HCT116 (cell line): ENCODE results near the gene ZGPAT. TPM values are rescaled to one million over a fixed set of nuclear protein-coding genes. Genes with fewer than 3 reads are reported as not detected.

Experiments
- ATAC-seq: fragments of 200-7000 bp; cut with Tn5 transposase; 2 replicates; pipeline ENCODE4 v1.9.1; 2020; ENCODE audit warnings: mild to moderate bottlenecking, moderate library complexity
- BruUV-seq: library from RNA; stranded (reverse); fragments of 400-500 nt; replicated peaks from 2 replicates; lab custom pipeline; 2021; lab: Mats Ljungman, UMichigan
- CTCF ChIA-PET: fragments of 300-600 bp; sonication (Branson Sonifier 250); formaldehyde crosslinking; loops from one replicate; lab custom pipeline; 2021; ENCODE audit warnings: antibody characterized with exemption; lab: Charles Lee
- POLR2A ChIA-PET: fragments of 300-600, 350-600 bp; sonication (Branson Sonifier 250); formaldehyde crosslinking; loops from one replicate; lab custom pipeline; 2021; ENCODE audit warnings: antibody characterized with exemption; lab: Charles Lee
- RAD21 ChIA-PET, 2 experiments: fragments of 300-600 bp; sonication (Branson Sonifier 250); formaldehyde crosslinking; loops; one replicate each; lab custom pipeline; 2023; ENCODE audit warnings: low total read pairs in 2 of 2; ENCODE audit not compliant: uncharacterized antibody in 2 of 2, unreplicated experiment in 2 of 2, low non-redundant PET in 1 of 2; lab: Charles Lee
- DNase-seq: peaks from one replicate; pipeline ENCODE4 v3.0.0-alpha.2; 2010; ENCODE audit warnings: low read depth, low spot score
- H2AFZ ChIP-seq: fragments of 200-600 bp; shearing (Covaris generic), sonication (generic); 2 replicates; pipeline ENCODE4 v1.6.1; 2017; ENCODE audit warnings: low read depth, mixed run types, mixed read lengths, antibody characterized with exemption, low read length; ENCODE audit not compliant: poor library complexity, severe bottlenecking
- H3K27ac ChIP-seq: 2 replicates; pipeline ENCODE4 v1.5.1; 2012; ENCODE audit warnings: low read depth, low read length
- H3K27me3 ChIP-seq: fragments of 200-600 bp; sonication (generic); 2 replicates; pipeline ENCODE4 v1.6.1; 2016; ENCODE audit warnings: mixed run types, low read length, mixed read lengths; ENCODE audit not compliant: insufficient read depth
- H3K36me3 ChIP-seq, 2 experiments: fragments of 200-500 bp in 1 of 2; fragments of 200-600 bp in 1 of 2; sonication (Bioruptor generic) in 1 of 2; sonication (generic) in 1 of 2; 2 replicates each; pipeline versions ENCODE4 v1.5.1 to v1.6.1; 2014 to 2016; ENCODE audit warnings: low read length in 2 of 2, inconsistent platforms in 1 of 2, mixed read lengths in 1 of 2, mixed run types in 1 of 2; ENCODE audit not compliant: insufficient read depth in 2 of 2, control insufficient read depth in 1 of 2
- H3K4me1 ChIP-seq, 2 experiments: fragments of 200-600 bp in 1 of 2; sonication (generic) in 1 of 2; 2 replicates each; pipeline versions ENCODE4 v1.5.1 to v1.6.1; 2012 to 2017; ENCODE audit warnings: low read length in 2 of 2, inconsistent platforms in 1 of 2, mild to moderate bottlenecking in 1 of 2, mixed read lengths in 1 of 2, mixed run types in 1 of 2, moderate library complexity in 1 of 2; ENCODE audit not compliant: insufficient read depth in 2 of 2, control insufficient read depth in 1 of 2
- H3K4me2 ChIP-seq: fragments of 200-600 bp; sonication (generic); 2 replicates; pipeline ENCODE4 v1.6.1; 2017; ENCODE audit warnings: mixed run types, low read length, mixed read lengths
- H3K4me3 ChIP-seq, 2 experiments: fragments of 200-600 bp in 1 of 2; sonication (generic) in 1 of 2; replicated peaks in 1 of 2; 2 replicates each; pipeline ENCODE4 v1.5.1; 2011 to 2016; ENCODE audit warnings: low read length in 2 of 2, control low read depth in 1 of 2, low read depth in 1 of 2, mild to moderate bottlenecking in 1 of 2, mixed read lengths in 1 of 2, mixed run types in 1 of 2
- H3K79me2 ChIP-seq: fragments of 200-600 bp; sonication (generic); 2 replicates; pipeline ENCODE4 v1.6.1; 2017; ENCODE audit warnings: mild to moderate bottlenecking, mixed run types, low read length, moderate library complexity, mixed read lengths; ENCODE audit not compliant: insufficient read depth
- H3K9ac ChIP-seq: fragments of 200-600 bp; sonication (generic); 2 replicates; pipeline ENCODE4 v1.6.1; 2016; ENCODE audit warnings: low read length, mixed read lengths
- H3K9me2 ChIP-seq: fragments of 200-600 bp; sonication (generic), shearing (Covaris generic); 2 replicates; pipeline ENCODE4 v1.6.1; 2017; ENCODE audit warnings: mixed run types, mild to moderate bottlenecking, moderate library complexity; ENCODE audit not compliant: insufficient read depth
- H3K9me3 ChIP-seq, 2 experiments: fragments of 200-500 bp in 1 of 2; fragments of 200-600 bp in 1 of 2; sonication (Bioruptor generic) in 1 of 2; sonication (generic) in 1 of 2; 2 replicates each; pipeline ENCODE4 v1.6.1; 2014 to 2017; ENCODE audit warnings: low read length in 2 of 2, mixed read lengths in 2 of 2, inconsistent platforms in 1 of 2, low read depth in 1 of 2, mild to moderate bottlenecking in 1 of 2, mixed run types in 1 of 2, moderate library complexity in 1 of 2; ENCODE audit not compliant: control insufficient read depth in 1 of 2, insufficient read depth in 1 of 2
- H4K20me1 ChIP-seq: fragments of 200-600 bp; sonication (generic), shearing (Covaris generic); 2 replicates; pipeline ENCODE4 v1.6.1; 2017; ENCODE audit warnings: mixed run types, mild to moderate bottlenecking, moderate library complexity; ENCODE audit not compliant: insufficient read depth
- ATF3 ChIP-seq: IDR thresholded peaks from 2 replicates; pipeline ENCODE4 v1.6.1; 2012
- CBX3 ChIP-seq: IDR thresholded peaks from 2 replicates; pipeline ENCODE4 v1.6.1; 2012; ENCODE audit warnings: low read depth
- CTCF ChIP-seq, 3 experiments: fragments of 200-600 bp in 1 of 3; sonication (generic) in 1 of 3; IDR thresholded peaks in 2 of 3; conservative IDR thresholded peaks in 1 of 3; 2 replicates each; pipeline ENCODE4 v1.5.1; 2012 to 2017; ENCODE audit warnings: low read depth in 2 of 3, low read length in 2 of 3, antibody characterized with exemption in 1 of 3, borderline replicate concordance in 1 of 3, control low read depth in 1 of 3, mild to moderate bottlenecking in 1 of 3, mixed read lengths in 1 of 3, mixed run types in 1 of 3, moderate library complexity in 1 of 3; ENCODE audit not compliant: insufficient read depth in 1 of 3
- EGR1 ChIP-seq: IDR thresholded peaks from 2 replicates; pipeline ENCODE4 v1.6.1; 2012; ENCODE audit warnings: low read depth
- JUND ChIP-seq: IDR thresholded peaks from 2 replicates; pipeline ENCODE4 v1.6.1; 2012
- SRF ChIP-seq: IDR thresholded peaks from 2 replicates; pipeline ENCODE4 v1.6.1; 2012; ENCODE audit warnings: low read depth
- TCF7L2 ChIP-seq: IDR thresholded peaks from 2 replicates; pipeline ENCODE4 v1.7.0; 2011; ENCODE audit warnings: borderline replicate concordance, inconsistent platforms; ENCODE audit not compliant: insufficient read depth, insufficient read length; ENCODE audit errors: extremely low read depth
- YY1 ChIP-seq: IDR thresholded peaks from 2 replicates; pipeline ENCODE4 v1.6.1; 2011; ENCODE audit warnings: low read length, low read depth, moderate library complexity, mild to moderate bottlenecking; ENCODE audit not compliant: insufficient replicate concordance; ENCODE audit errors: extremely low read depth
- ZBTB33 ChIP-seq: IDR thresholded peaks from 2 replicates; pipeline ENCODE4 v1.6.1; 2011; ENCODE audit warnings: mild to moderate bottlenecking, low read length, moderate library complexity; ENCODE audit not compliant: insufficient replicate concordance; ENCODE audit errors: extremely low read depth
- intact Hi-C: fragments of 100-400 bp; cut with micrococcal nuclease; formaldehyde crosslinking; loops from 2 replicates; pipeline ENCODE4 v1.10.0; 2022
- total RNA-seq: library from RNA; stranded (reverse); gene quantifications from one replicate; pipeline ENCODE4 v1.2.1, GENCODE V29; 2021; ENCODE audit not compliant: unreplicated experiment

ZGPAT gene
- total RNA-seq, 1 experiment from 2014 or later: 30.6 TPM

GRCh38 chr20:63693083-63693732 lies 14.6 kb upstream of the ZGPAT start:
- H3K4me2 ChIP-seq: no peak overlapping the region
- BruUV-seq: no TSS peak
- no peaks in the 10 kb centered on the region for H3K9me3 ChIP-seq
- H3K27me3 ChIP-seq: no peaks in the 10 kb centered on the region
- ChIA-PET POLR2A (no interaction called here), RAD21 (no interaction called here), CTCF (no interaction called here)
- intact Hi-C loops: no loop called here
- DNase-seq (no peak), ATAC-seq (no peak)
- no peak overlapping the region for H2AFZ ChIP-seq
- no peak overlapping the region for H3K4me3 ChIP-seq
- TF ChIP-seq JUND (no peak), TCF7L2 (no peak), ATF3 (no peak), CBX3 (no peak), ZBTB33 (no peak), EGR1 (no peak), CTCF (IDR thresholded peaks at IDR 0.05 in 2 of 3, conservative IDR thresholded peaks at IDR 0.05 in 1 of 3; ENCODE audit: borderline replicate concordance in 1 of 3, insufficient read depth in 1 of 3, low read depth in 2 of 3, low read length in 2 of 3) (no peak), YY1 (no peak), SRF (no peak)
- no peaks in the 10 kb centered on the region for H4K20me1 ChIP-seq
- H3K27ac ChIP-seq: no peak overlapping the region; the same call in 1 of the 2 replicates
- H3K9ac ChIP-seq: no peak overlapping the region
- peaks cover 10% of the 10 kb centered on the region; the same call in 1 of the 2 replicates for H3K79me2 ChIP-seq
- peaks cover 0 to 8% of the 10 kb centered on the region in 2 experiments; a peak in 1 of 4 replicates for H3K36me3 ChIP-seq
- no peaks in the 10 kb centered on the region for H3K9me2 ChIP-seq
- H3K4me1 ChIP-seq: peaks cover 28 to 65% of the 10 kb centered on the region in 2 experiments; a peak in 3 of 4 replicates
